Measurements from ENCODE around the gene RTN1. TPM values are rescaled to one million over a fixed set of nuclear protein-coding genes. Genes with fewer than 3 reads are reported as not detected.

Gene RTN1
- total RNA-seq, 1 donor from 2014 or later = 518 TPM

GRCh38 chr14:59687663-59688062 lies 182.9 kb downstream of the RTN1 start:
- no peak for TF ChIP-seq CTCF (IDR thresholded peaks at IDR 0.05; ENCODE audit: partially characterized antibody, unreplicated experiment)
- H3K27me3 Mint-ChIP-seq (ENCODE audit: unreplicated experiment) = no peaks in the 10 kb centered on the region
- DNase-seq = no peak
- no peak overlapping the region for H3K4me3 Mint-ChIP-seq (ENCODE audit: unreplicated experiment)
- no peak overlapping the region for H3K27ac Mint-ChIP-seq (ENCODE audit: unreplicated experiment)
- H3K36me3 Mint-ChIP-seq (ENCODE audit: unreplicated experiment) = peaks cover 9% of the 10 kb centered on the region
- no peaks in the 10 kb centered on the region for H3K9me3 Mint-ChIP-seq (ENCODE audit: unreplicated experiment)
- H3K4me1 Mint-ChIP-seq (ENCODE audit: low read depth, unreplicated experiment) = no peaks in the 10 kb centered on the region

- DNase-seq = no peak
- no peak overlapping the region for H3K27ac Mint-ChIP-seq (ENCODE audit: unreplicated experiment)
- no peaks in the 10 kb centered on the region for H3K36me3 Mint-ChIP-seq (ENCODE audit: unreplicated experiment)
- no peaks in the 10 kb centered on the region for H3K4me1 Mint-ChIP-seq (ENCODE audit: low read depth, unreplicated experiment)
- no peaks in the 10 kb centered on the region for H3K9me3 Mint-ChIP-seq (ENCODE audit: unreplicated experiment)
- H3K4me3 Mint-ChIP-seq (ENCODE audit: unreplicated experiment) = no peak overlapping the region
- H3K27me3 Mint-ChIP-seq (ENCODE audit: unreplicated experiment) = peaks cover 1% of the 10 kb centered on the region
- no peak for TF ChIP-seq CTCF (IDR thresholded peaks at IDR 0.05; ENCODE audit: partially characterized antibody, unreplicated experiment)
Observed at GRCh38 chr14:59679872-59680271, 190.7 kb downstream of the RTN1 start.

- Mint-ChIP-seq H3K36me3 (ENCODE audit: unreplicated experiment) (peaks cover 3% of the 10 kb centered on the region), H3K9me3 (ENCODE audit: unreplicated experiment) (no peaks in the 10 kb centered on the region), H3K4me1 (ENCODE audit: low read depth, unreplicated experiment) (no peaks in the 10 kb centered on the region), H3K4me3 (ENCODE audit: unreplicated experiment) (no peak overlapping the region), H3K27ac (ENCODE audit: unreplicated experiment) (no peak overlapping the region), H3K27me3 (ENCODE audit: unreplicated experiment) (peaks cover 1% of the 10 kb centered on the region)
- DNase-seq = no peak
- TF ChIP-seq CTCF (IDR thresholded peaks at IDR 0.05; ENCODE audit: partially characterized antibody, unreplicated experiment) = no peak
Observed at GRCh38 chr14:59678352-59678751, 192.2 kb downstream of the RTN1 start.

GRCh38 chr14:59677771-59678231 lies 192.8 kb downstream of the RTN1 start:
- TF ChIP-seq CTCF (IDR thresholded peaks at IDR 0.05; ENCODE audit: partially characterized antibody, unreplicated experiment) = no peak
- no peaks in the 10 kb centered on the region for H3K9me3 Mint-ChIP-seq (ENCODE audit: unreplicated experiment)
- H3K4me3 Mint-ChIP-seq (ENCODE audit: unreplicated experiment) = no peak overlapping the region
- no peak for DNase-seq
- H3K27me3 Mint-ChIP-seq (ENCODE audit: unreplicated experiment) = peaks cover 1% of the 10 kb centered on the region
- H3K4me1 Mint-ChIP-seq (ENCODE audit: low read depth, unreplicated experiment) = no peaks in the 10 kb centered on the region
- H3K27ac Mint-ChIP-seq (ENCODE audit: unreplicated experiment) = no peak overlapping the region
- peaks cover 3% of the 10 kb centered on the region for H3K36me3 Mint-ChIP-seq (ENCODE audit: unreplicated experiment)

- Mint-ChIP-seq H3K36me3 (ENCODE audit: unreplicated experiment) (peaks cover 3% of the 10 kb centered on the region), H3K27me3 (ENCODE audit: unreplicated experiment) (no peaks in the 10 kb centered on the region), H3K4me1 (ENCODE audit: low read depth, unreplicated experiment) (peaks cover 5% of the 10 kb centered on the region), H3K4me3 (ENCODE audit: unreplicated experiment) (no peak overlapping the region), H3K27ac (ENCODE audit: unreplicated experiment) (no peak overlapping the region), H3K9me3 (ENCODE audit: unreplicated experiment) (no peaks in the 10 kb centered on the region)
- no peak for DNase-seq
- no peak for TF ChIP-seq CTCF (IDR thresholded peaks at IDR 0.05; ENCODE audit: partially characterized antibody, unreplicated experiment)
Observed at GRCh38 chr14:59675394-59675793, 195.2 kb downstream of the RTN1 start.

Data from glutamatergic neuron (in vitro differentiated cells).